Choroid plexus epithelial cell (primary cell): ENCODE measurements around the gene ENTHD1.

Source experiments
- DNase-seq: peaks from one replicate; pipeline ENCODE4 v3.0.0-alpha.2; 2010; ENCODE audit warnings: low read depth
- H3K4me3 ChIP-seq: 2 replicates; pipeline ENCODE4 v1.5.1; 2011; ENCODE audit warnings: low read depth, mild to moderate bottlenecking, control low read depth, low read length, moderate library complexity
- TF ChIP-seq, protein P1 (sequence below): conservative IDR thresholded peaks from 2 replicates; pipeline ENCODE4 v1.5.1; 2011; ENCODE audit warnings: low read depth, mild to moderate bottlenecking, control low read depth, inconsistent platforms, low read length, moderate library complexity

The ENTHD1 gene

GRCh38 chr22:39728236-39728860, 165.2 kb downstream of the ENTHD1 start:
- TF ChIP-seq, protein P1, sequence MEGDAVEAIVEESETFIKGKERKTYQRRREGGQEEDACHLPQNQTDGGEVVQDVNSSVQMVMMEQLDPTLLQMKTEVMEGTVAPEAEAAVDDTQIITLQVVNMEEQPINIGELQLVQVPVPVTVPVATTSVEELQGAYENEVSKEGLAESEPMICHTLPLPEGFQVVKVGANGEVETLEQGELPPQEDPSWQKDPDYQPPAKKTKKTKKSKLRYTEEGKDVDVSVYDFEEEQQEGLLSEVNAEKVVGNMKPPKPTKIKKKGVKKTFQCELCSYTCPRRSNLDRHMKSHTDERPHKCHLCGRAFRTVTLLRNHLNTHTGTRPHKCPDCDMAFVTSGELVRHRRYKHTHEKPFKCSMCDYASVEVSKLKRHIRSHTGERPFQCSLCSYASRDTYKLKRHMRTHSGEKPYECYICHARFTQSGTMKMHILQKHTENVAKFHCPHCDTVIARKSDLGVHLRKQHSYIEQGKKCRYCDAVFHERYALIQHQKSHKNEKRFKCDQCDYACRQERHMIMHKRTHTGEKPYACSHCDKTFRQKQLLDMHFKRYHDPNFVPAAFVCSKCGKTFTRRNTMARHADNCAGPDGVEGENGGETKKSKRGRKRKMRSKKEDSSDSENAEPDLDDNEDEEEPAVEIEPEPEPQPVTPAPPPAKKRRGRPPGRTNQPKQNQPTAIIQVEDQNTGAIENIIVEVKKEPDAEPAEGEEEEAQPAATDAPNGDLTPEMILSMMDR, result no peak
- H3K4me3 ChIP-seq, result no peak overlapping the region
- DNase-seq, result no peak

GRCh38 chr22:39727541-39727940, 166.0 kb downstream of the ENTHD1 start:
- TF ChIP-seq, protein P1, result no peak
- no peak overlapping the region for H3K4me3 ChIP-seq
- peak; percentile 16 for DNase-seq

DNA sequence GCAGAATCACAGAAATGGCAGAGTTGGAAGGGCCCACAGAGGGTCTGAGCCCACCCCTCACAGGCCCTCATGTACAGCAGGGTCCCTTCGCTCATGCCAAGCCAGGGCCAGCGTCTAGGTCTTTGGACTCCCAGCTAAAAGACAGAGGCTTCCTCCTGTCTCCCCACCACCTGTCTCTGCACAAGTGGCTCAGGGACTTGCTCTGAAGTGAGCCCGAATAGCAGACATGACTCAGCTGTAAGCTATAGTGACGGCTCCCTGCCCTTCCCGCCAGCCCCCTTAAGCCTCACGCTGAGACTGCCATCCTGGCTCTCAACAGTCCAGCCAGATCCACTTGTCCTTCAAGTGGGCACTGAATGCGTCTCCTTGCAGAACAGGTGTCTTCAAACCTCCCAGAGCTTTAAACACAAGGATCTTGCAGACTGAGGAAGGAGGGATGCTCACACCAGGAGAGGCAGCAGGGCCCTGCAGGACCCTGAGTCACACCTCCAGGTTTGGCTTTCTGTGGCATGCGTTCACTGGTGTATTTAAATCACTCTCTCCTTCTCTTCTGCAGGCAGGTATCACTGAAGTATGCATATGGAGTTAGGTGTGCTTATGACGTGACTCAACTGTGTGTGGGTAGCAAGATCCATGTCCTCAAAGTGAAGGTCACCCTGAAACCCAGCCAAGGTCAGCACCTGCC, 168.1 kb downstream of the ENTHD1 start:
- no peak overlapping the region for H3K4me3 ChIP-seq
- DNase-seq, result no peak
- TF ChIP-seq, protein P1, result no peak

DNA sequence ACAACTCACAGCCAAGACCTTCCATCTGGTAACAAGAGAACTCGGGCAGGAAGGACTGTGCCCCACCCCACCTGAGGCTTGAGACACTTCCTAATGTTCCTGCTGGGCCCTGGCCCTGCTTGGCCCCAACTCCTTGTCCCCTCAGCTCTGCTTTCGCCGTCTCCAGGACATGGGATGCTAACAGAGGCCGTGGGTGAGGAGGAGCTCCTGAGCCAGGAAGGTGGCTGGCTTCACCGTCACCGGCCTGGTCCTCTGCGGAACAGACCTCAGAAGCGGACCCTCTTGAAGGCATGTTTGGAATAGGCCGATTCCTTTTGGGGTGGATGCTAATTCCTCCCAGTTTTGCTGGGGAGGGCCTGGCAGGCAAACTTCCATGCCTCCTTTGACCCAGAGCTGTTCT, 168.7 kb downstream of the ENTHD1 start:
- TF ChIP-seq, protein P1, result no peak
- H3K4me3 ChIP-seq, result no peak overlapping the region
- no peak for DNase-seq

DNA sequence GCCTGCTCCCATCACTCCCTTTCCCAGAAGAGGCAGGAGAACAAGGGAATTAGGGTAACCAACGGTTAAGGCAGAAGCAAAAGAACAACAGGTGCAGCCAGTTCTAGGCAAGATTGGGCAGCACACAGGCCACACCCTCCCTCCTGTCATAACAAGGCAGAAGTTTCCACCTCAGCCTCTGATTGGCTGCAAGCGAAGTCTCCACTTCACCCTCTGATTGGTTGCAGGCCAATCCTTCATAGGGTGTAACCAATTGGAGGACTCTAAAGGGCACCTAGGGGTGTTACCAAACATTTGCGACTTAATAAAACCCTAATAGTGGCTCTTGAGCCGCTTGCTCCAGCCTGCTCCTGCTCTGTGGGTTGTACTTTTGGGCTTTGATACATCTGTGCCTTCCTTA, 169.2 kb downstream of the ENTHD1 start:
- TF ChIP-seq, protein P1, result no peak
- no peak overlapping the region for H3K4me3 ChIP-seq
- peak; percentile 19 for DNase-seq

GRCh38 chr22:39723899-39724351, 169.6 kb downstream of the ENTHD1 start:
- TF ChIP-seq, protein P1, result no peak
- H3K4me3 ChIP-seq, result no peak overlapping the region
- DNase-seq, result peak; percentile 78

GRCh38 chr22:39723463-39723862, 170.1 kb downstream of the ENTHD1 start:
- DNase-seq, result no peak
- TF ChIP-seq, protein P1, result no peak
- H3K4me3 ChIP-seq, result no peak overlapping the region
